Memory B cell (primary cell): ENCODE data around the gene IFNA1.

Experiments used
- ATAC-seq: fragments of 150-1000 bp; cut with Tn5 transposase; 2 replicates; pipeline ENCODE4 v1.10.0; 2021; ENCODE audit warnings: low read depth, mild to moderate bottlenecking, moderate library complexity
- DNase-seq, 2 donors: peaks; one replicate each; pipeline ENCODE4 v3.0.0; 2022; ENCODE audit warnings: low spot score in 2 of 2
- H3K27ac Mint-ChIP-seq: one replicate; pipeline ENCODE4 v1.8.0; 2022; ENCODE audit warnings: mild to moderate bottlenecking, moderate library complexity, mixed read lengths
- H3K27me3 Mint-ChIP-seq: one replicate; pipeline ENCODE4 v1.8.0; 2022; ENCODE audit warnings: mixed read lengths
- H3K36me3 Mint-ChIP-seq: one replicate; pipeline ENCODE4 v1.8.0; 2022; ENCODE audit warnings: mild to moderate bottlenecking, mixed read lengths
- H3K4me1 Mint-ChIP-seq: one replicate; pipeline ENCODE4 v1.8.0; 2022; ENCODE audit warnings: mixed read lengths
- H3K4me3 Mint-ChIP-seq: one replicate; pipeline ENCODE4 v1.8.0; 2022; ENCODE audit warnings: mild to moderate bottlenecking, moderate library complexity, mixed read lengths
- H3K9me3 Mint-ChIP-seq: one replicate; pipeline ENCODE4 v1.8.0; 2022; ENCODE audit warnings: mixed read lengths

Gene IFNA1

DNA sequence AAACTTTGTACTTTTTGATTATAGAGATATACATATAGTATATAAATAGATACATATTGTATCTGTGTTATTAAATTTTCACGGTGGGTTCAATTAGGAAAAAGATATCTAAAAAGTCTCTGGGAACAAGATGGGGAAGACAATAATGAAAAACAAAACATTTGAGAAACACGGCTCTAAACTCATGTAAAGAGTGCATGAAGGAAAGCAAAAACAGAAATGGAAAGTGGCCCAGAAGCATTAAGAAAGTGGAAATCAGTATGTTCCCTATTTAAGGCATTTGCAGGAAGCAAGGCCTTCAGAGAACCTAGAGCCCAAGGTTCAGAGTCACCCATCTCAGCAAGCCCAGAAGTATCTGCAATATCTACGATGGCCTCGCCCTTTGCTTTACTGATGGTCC is at the start of gene IFNA1:
IFNA1 (plus strand) TSS at position 301 of the 400 bp plus-strand sequence; CDS start at position 370, 69 bp downstream.
- Mint-ChIP-seq H3K4me3 (no peak within 1 kb of the TSS), H3K36me3 (no peaks in the 10 kb centered on the region), H3K9me3 (no peaks in the 10 kb centered on the region), H3K4me1 (peaks cover 6% of the 10 kb centered on the region), H3K27ac (no peak within 1 kb of the TSS), H3K27me3 (peaks cover 6% of the 10 kb centered on the region)
- no peak for ATAC-seq
- DNase-seq, result no peak

DNA sequence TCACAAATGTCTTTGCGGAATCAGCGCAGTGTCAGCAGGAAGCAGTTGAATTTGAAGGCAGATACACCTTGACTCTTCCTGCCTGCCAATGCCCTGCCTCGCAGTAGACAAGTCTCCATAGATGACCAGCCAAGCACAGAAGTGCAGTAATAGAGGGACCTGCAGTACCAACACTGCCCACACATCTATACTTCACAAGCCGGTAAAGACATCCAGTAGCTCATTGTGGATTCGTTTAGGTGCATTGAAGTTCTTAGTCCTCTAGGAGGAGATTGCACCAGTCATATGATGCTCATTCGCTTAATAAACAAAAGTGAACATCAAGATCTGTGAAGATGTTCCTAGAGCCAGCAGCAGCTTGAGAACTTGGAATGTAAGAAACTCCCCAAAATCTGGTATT is 48.0 kb upstream of the IFNA1 start:
- peak; percentile 92 for ATAC-seq
- peaks cover 31% of the 10 kb centered on the region for H3K27me3 Mint-ChIP-seq
- no peaks in the 10 kb centered on the region for H3K9me3 Mint-ChIP-seq
- peak in 1 of 2 donors; percentile 26 for DNase-seq
- H3K36me3 Mint-ChIP-seq, result no peaks in the 10 kb centered on the region
- H3K27ac Mint-ChIP-seq, result no peak overlapping the region
- H3K4me1 Mint-ChIP-seq, result peaks cover 12% of the 10 kb centered on the region
- no peak overlapping the region for H3K4me3 Mint-ChIP-seq

DNA sequence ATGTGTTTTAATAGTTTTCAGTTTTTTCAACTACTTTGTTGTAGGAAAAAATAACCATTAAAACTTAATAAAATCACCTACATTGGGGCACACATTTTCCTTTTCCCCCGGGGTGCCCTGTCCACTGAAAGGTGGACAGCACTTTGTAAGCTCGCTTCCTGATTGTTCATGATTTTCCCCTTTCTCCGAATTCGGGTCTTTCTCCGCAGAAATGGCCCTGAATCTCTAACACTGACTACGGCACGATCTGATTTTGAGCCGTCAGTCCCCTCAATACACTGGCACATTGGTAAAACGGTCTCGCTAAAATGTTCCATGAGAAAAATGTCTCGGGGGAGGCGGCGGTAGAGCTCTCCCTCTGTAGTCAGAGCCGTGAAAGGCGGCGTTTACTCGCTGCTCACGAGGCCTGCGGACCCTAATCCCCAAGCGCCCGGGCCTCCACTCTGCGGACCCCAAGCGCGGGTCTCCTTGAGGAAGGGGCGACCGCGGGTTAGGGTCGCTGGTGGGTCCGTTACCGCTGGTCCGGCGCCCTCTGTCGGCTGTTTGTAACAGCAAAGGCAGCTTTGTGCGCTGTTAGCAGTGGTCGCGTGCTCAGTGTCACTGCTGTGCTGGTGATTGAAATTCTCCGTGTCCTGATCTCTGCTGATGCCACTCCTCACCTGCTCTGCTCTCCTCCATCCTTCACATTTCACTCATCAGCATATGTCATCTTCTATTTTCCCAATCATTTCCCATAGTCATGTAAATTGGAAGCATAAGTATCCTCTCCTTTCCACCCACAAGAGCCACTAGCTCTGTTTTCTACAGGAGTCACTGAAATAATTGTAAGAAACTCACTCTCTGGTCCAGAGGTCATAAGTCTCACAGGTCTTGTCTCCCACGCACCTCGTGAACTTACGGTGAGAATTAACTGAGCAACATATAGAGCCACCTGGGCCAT is 44.2 kb upstream of the IFNA1 start:
- H3K36me3 Mint-ChIP-seq, result no peaks in the 10 kb centered on the region
- ATAC-seq (peak; percentile 62), DNase-seq (peak; percentile 38 to 60)
- peaks cover 14% of the 10 kb centered on the region for H3K4me1 Mint-ChIP-seq
- H3K27me3 Mint-ChIP-seq, result peaks cover 30% of the 10 kb centered on the region
- peak overlapping the region; percentile 72 for H3K4me3 Mint-ChIP-seq
- no peak overlapping the region for H3K27ac Mint-ChIP-seq
- H3K9me3 Mint-ChIP-seq, result peaks cover 2% of the 10 kb centered on the region

DNA sequence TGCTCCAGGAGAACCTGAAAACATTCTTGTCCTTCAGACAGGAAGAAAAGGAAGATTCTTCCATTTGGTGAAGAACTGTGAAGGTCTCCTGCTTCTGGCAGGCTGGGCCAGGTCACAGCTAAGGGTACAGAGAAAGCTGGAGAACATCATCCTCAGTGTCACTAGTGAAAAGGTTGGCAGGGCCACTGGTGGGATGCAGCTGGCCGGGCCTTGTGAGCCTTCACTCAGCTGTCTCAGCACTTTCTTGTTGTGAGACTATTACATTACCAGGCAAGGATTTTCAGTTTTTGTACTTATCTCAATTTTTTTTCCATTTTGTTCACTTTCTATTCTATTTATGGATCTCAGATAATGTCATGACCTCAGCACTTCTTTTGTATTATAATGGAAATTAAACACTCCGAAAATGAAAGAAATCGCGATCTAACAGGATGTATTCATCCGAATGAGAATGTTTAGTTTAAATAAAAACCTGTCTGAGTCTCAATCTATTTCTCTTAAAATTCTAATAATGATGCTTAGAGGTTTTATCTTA is 41.2 kb upstream of the IFNA1 start:
- Mint-ChIP-seq H3K4me1 (peaks cover 9% of the 10 kb centered on the region), H3K4me3 (no peak overlapping the region), H3K36me3 (no peaks in the 10 kb centered on the region), H3K27ac (no peak overlapping the region), H3K9me3 (peaks cover 2% of the 10 kb centered on the region), H3K27me3 (peaks cover 21% of the 10 kb centered on the region)
- ATAC-seq, result no peak
- DNase-seq, result no peak

DNA sequence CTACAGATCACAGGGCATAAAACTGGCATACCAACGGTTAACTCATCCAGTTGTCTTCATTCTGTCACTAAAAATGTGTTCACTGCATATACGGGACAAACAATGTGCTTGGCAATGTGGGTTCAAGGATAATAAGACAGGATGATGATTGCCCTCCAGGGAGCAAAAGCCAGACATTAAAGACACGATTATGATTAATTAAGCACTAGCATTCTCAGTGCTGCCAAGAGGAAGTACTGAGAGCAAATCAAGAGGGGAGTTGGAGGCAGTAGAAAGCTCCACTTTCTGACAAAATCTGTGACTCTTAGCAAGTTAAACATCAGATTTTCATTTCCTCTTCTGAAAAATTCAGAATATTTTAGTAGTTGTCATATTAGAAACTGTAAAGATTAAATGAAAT is 40.3 kb upstream of the IFNA1 start:
- no peak overlapping the region for H3K4me3 Mint-ChIP-seq
- peaks cover 2% of the 10 kb centered on the region for H3K9me3 Mint-ChIP-seq
- peaks cover 9% of the 10 kb centered on the region for H3K4me1 Mint-ChIP-seq
- no peak for DNase-seq
- H3K27ac Mint-ChIP-seq, result no peak overlapping the region
- peaks cover 23% of the 10 kb centered on the region for H3K27me3 Mint-ChIP-seq
- peak; percentile 33 for ATAC-seq
- H3K36me3 Mint-ChIP-seq, result no peaks in the 10 kb centered on the region

DNA sequence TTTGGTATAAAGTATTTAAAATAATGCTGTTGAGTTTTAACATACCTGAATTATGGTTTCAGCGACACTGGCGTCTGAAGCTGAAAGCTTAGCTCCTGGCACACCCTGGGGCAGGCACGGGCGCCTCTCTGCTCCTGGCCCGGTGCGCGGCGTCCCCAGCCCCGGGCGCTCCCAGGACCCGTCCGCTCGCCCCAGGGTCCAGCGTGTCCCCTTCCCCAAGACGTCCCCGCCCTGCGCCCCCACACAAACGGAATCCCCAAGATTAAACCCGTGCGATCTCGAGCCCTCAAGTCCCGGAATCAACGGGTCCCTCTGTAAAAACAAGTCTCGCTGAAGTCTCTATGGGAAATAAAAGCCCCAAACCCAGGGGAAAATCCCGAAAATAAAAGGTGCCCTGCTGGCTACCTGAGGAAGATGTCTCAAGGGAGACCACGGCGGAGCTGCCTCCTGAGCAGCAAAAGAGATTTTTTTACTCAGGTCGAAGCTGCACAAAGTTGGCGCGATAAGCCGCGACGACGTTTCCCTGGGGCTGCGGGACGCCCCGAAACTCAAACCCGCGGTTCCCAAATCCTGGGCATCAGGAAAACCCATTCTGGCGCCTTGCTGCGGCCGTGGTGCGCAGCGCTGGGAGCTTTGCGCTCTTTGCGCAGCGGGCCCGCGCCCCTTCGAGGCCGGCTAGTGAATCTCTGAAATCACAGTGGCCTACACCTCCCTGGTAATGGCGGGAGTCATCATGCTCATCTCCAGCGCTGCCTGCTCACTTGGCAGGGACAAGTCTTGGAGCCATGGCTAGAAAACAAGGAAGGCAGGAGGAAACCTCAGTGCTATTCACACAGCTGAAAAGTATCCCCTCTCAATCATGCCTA is 37.6 kb upstream of the IFNA1 start:
- no peaks in the 10 kb centered on the region for H3K36me3 Mint-ChIP-seq
- peaks cover 16% of the 10 kb centered on the region for H3K27me3 Mint-ChIP-seq
- peaks cover 2% of the 10 kb centered on the region for H3K9me3 Mint-ChIP-seq
- H3K4me1 Mint-ChIP-seq, result peaks cover 3% of the 10 kb centered on the region
- ATAC-seq (peak; percentile 35), DNase-seq (no peak)
- peak overlapping the region; percentile 39 for H3K4me3 Mint-ChIP-seq
- H3K27ac Mint-ChIP-seq, result no peak overlapping the region

DNA sequence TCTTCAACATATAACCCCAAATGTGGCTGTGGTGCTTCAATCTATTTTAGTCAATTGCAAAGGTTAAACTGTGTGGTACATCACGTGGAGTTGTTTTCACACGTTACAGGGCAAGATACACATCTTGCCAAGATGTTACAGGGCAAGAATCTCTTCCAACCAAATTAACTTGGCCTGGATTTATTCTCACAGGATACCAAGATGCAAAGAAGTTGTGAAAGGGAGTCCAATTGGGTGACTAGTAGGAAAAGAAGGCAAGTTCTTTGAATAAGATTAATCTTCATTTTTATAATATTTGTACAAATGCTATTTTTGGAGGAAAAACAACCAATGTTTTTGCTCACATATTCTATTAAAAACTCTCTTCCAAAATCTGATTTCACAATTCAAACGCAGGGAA is 36.1 kb upstream of the IFNA1 start:
- peaks cover 3% of the 10 kb centered on the region for H3K4me1 Mint-ChIP-seq
- DNase-seq (no peak), ATAC-seq (no peak)
- no peaks in the 10 kb centered on the region for H3K36me3 Mint-ChIP-seq
- peaks cover 15% of the 10 kb centered on the region for H3K27me3 Mint-ChIP-seq
- no peak overlapping the region for H3K4me3 Mint-ChIP-seq
- no peak overlapping the region for H3K27ac Mint-ChIP-seq
- H3K9me3 Mint-ChIP-seq, result peaks cover 2% of the 10 kb centered on the region

DNA sequence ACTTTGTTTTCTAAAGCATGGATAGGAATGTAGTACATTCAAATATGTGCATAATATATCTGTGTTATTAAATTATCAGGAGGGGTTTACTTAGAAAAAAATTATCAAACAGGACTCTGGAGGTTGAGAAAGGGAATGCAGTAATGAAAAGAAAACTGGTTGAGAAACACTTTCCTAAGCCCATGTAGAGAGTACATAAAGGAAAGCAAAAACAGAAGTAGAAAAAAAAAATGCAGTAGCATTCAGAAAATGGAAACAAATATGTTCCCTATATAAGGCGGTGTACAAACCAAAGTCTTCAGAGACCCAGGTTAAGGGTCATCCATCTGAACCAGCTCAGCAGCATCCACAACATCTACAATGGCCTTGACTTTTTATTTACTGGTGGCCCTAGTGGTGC is 31.4 kb upstream of the IFNA1 start, which contains the start of gene IFNA8:
IFNA8 (plus strand) TSS at position 301 of the 400 bp plus-strand sequence; CDS start at position 361, 60 bp downstream.
- Mint-ChIP-seq H3K27me3 (peaks cover 18% of the 10 kb centered on the region), H3K4me3 (no peak within 1 kb of the TSS), H3K9me3 (no peaks in the 10 kb centered on the region), H3K4me1 (peaks cover 20% of the 10 kb centered on the region), H3K27ac (no peak within 1 kb of the TSS), H3K36me3 (no peaks in the 10 kb centered on the region)
- DNase-seq (no peak), ATAC-seq (no peak)

DNA sequence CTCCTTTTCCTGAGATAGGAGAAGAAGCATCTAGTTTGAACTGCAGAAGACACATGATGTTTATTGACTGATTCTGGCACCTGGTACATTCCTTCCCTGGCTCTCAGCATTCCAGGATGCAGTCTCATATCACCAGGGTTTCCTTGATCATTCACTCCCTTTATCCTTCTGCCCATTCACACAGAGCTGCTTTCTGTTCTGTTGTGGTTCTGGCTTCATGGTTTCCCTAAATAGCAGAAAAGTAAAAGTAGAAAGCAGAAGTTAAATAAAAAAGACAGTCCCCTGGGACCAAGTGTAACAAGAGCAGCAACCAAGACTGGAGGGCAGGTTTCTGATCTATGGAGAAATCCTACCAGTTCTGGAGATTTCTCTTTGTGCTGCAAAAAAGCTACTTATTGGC is 28.1 kb upstream of the IFNA1 start:
- Mint-ChIP-seq H3K4me1 (peaks cover 20% of the 10 kb centered on the region), H3K27me3 (peaks cover 22% of the 10 kb centered on the region), H3K9me3 (no peaks in the 10 kb centered on the region), H3K27ac (no peak overlapping the region), H3K36me3 (no peaks in the 10 kb centered on the region), H3K4me3 (peak overlapping the region; percentile 16)
- peak in 1 of 2 donors; percentile 56 for DNase-seq
- ATAC-seq, result peak; percentile 98

DNA sequence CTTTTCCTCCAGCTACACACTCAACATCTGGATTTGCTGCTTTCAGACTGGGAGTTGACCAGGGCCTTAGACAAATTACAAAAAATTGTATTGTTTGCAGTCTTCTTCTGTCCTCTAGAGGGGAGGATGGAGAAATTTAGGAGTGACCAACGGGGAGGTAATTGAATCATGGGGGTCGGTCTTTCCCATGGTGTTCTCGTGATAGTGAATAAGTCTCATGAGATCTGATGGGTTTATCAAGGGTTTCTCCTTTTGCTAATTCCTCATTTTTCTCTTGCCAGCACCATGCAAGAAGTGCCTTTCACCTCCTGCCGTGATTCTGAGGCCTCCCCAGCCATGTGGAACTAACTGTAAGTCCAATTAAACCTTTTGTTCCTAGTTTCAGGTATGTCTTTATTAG is 27.1 kb upstream of the IFNA1 start:
- H3K27me3 Mint-ChIP-seq, result peaks cover 24% of the 10 kb centered on the region
- no peaks in the 10 kb centered on the region for H3K36me3 Mint-ChIP-seq
- H3K27ac Mint-ChIP-seq, result no peak overlapping the region
- ATAC-seq (no peak), DNase-seq (no peak)
- peaks cover 20% of the 10 kb centered on the region for H3K4me1 Mint-ChIP-seq
- H3K4me3 Mint-ChIP-seq, result no peak overlapping the region
- H3K9me3 Mint-ChIP-seq, result no peaks in the 10 kb centered on the region

DNA sequence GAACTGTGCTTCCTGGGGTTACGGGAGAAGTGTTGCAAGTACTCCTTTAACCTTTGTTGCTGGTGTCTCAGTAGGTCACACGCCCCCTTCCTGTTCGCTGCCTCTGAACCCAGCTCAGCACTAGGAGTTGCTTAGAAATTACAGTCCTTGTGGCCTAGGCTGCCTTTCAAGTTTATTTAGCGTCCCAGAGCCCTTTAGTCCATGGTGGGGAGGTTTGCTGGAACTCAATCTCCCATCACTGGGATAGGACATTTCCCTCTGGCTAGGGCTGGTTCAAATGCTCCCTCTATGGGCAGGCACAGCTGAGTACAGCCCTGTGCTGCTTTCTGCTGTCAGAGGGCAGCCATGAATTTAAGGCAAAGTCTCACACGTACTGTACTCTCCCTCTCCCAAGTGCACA is 26.6 kb upstream of the IFNA1 start:
- DNase-seq (no peak), ATAC-seq (no peak)
- no peak overlapping the region for H3K4me3 Mint-ChIP-seq
- peaks cover 24% of the 10 kb centered on the region for H3K27me3 Mint-ChIP-seq
- H3K27ac Mint-ChIP-seq, result no peak overlapping the region
- no peaks in the 10 kb centered on the region for H3K36me3 Mint-ChIP-seq
- H3K9me3 Mint-ChIP-seq, result no peaks in the 10 kb centered on the region
- H3K4me1 Mint-ChIP-seq, result peaks cover 20% of the 10 kb centered on the region

DNA sequence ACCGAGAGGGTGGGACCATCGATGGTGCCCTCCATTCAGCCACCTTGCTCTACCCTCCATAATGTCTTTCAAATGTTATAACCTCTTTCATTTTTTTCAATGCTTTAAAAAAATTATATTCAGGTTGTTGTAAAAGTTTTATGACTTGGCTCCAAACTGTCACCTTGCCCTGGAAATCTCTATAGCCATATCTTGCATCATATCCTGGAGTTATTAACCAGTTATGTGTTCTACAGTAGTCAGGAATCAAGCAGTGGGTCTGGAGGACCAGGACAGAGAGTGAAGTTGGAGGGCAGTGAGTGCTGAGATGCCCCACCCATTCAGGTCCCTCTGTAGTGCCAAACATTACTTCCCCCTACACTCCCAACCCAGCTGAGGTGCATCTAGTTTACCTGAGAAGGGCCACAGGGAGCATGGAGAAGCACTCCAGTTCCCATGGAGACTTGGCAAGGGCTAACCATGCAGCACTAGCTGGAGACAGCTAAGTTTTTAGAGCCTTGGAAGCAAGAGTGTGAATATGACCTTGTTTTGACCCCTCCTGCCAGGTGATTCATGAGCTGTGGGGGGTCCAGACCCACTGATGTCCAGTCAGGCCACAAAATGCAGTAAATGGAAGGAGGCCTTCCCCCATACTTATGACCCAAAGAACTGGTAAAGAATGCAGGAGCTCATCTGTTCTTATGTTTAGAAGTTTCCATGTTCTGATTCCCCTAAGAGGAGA is 25.9 kb upstream of the IFNA1 start:
- peaks cover 23% of the 10 kb centered on the region for H3K27me3 Mint-ChIP-seq
- H3K4me1 Mint-ChIP-seq, result peaks cover 20% of the 10 kb centered on the region
- no peak overlapping the region for H3K4me3 Mint-ChIP-seq
- no peak overlapping the region for H3K27ac Mint-ChIP-seq
- no peaks in the 10 kb centered on the region for H3K9me3 Mint-ChIP-seq
- H3K36me3 Mint-ChIP-seq, result no peaks in the 10 kb centered on the region
- no peak for ATAC-seq
- no peak for DNase-seq

DNA sequence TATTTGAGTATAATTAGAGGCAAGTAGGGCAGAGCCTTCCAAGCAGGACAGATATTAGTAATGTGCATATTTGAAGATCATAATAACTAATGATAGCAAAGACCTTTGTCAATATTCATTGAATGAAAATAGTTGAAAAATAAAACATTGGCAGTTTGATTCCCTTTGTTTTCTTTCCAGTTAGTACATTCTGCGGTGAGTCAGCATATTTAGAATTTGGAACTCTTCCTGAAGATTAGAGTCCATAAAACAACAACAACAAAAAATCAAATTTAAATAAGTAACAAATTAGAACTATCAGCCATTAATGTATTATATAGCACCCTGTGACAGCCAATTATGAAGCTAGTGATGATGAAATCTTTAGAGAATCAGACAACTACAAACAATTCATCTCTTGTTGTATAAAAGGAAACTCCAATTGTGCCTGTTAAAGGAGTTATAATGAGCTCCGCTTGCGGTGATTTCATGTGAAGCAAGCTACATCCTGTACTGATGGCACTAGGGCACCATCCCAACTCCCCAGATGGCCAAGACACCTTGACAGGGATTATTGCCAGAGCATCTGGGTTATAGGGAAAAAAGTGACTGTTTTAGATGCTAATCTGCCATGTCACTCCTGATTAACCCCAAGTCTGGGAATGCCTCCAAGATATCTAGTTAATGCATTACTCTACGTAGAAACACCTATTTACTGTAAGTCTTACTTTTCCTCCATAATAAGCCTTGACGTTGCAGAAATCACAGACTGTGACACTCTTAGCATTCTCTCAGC is 24.6 kb upstream of the IFNA1 start:
- Mint-ChIP-seq H3K27ac (no peak overlapping the region), H3K4me3 (no peak overlapping the region), H3K36me3 (no peaks in the 10 kb centered on the region), H3K9me3 (no peaks in the 10 kb centered on the region), H3K4me1 (peaks cover 20% of the 10 kb centered on the region), H3K27me3 (peaks cover 18% of the 10 kb centered on the region)
- DNase-seq (no peak), ATAC-seq (no peak)
